ENCODE measurements around the gene NWD2.

The NWD2 gene

DNA sequence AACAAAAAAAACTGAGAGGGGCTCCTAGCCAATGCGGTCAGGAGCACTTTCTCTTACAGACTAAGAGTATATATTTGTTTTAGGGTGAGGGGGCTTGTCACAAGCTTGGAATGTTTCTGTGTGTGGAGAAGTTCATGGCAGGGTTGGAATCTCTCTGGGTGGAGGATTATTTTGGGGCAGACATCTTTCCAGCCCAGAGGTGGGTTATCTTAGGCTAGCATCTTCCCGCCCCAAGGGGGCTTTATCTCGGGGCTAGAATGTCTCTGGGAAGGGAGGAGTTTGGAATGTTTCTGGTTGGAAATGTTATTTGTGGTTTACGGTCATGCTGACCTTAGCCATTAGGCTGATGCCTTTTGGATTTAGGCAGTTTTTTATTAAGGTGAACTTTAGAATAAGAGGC, 236.0 kb downstream of the NWD2 start:
- DNase-seq (ENCODE audit: low read depth): no peak
- no peak overlapping the region for H3K4me3 ChIP-seq (ENCODE audit: control insufficient read depth, low read depth, low read length)
- TF ChIP-seq, protein P1, sequence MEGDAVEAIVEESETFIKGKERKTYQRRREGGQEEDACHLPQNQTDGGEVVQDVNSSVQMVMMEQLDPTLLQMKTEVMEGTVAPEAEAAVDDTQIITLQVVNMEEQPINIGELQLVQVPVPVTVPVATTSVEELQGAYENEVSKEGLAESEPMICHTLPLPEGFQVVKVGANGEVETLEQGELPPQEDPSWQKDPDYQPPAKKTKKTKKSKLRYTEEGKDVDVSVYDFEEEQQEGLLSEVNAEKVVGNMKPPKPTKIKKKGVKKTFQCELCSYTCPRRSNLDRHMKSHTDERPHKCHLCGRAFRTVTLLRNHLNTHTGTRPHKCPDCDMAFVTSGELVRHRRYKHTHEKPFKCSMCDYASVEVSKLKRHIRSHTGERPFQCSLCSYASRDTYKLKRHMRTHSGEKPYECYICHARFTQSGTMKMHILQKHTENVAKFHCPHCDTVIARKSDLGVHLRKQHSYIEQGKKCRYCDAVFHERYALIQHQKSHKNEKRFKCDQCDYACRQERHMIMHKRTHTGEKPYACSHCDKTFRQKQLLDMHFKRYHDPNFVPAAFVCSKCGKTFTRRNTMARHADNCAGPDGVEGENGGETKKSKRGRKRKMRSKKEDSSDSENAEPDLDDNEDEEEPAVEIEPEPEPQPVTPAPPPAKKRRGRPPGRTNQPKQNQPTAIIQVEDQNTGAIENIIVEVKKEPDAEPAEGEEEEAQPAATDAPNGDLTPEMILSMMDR (conservative IDR thresholded peaks at IDR 0.05; ENCODE audit: control insufficient read depth, insufficient read depth, low read depth, low read length): no peak

DNA sequence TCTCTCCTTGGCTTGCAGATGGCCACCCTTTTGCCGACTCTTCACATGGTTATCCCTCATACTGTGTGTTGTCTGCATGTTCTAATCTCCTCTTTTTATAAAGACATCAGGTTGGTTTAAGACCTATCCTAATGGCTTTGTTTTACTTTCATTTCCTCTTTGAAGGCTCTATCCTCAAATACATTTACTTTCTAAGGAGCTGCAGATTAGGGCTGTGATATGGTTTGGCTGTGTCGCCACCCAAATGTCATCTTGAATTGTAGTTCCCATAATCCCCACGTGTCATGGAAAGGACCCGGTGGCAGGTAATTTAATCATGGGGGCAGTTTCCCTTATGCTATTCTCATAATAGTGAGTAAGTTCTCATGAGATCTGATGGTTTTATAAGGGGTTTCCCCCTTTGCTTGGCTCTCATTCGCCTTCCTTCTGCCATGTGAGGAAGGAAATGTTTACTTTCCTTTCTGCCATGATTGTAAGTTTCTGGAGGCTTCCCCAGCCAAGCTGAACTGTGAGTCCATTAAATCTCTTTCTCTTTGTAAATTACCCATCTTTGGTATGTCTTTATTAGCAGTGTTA, 237.1 kb downstream of the NWD2 start:
- TF ChIP-seq, protein P1 (conservative IDR thresholded peaks at IDR 0.05; ENCODE audit: control insufficient read depth, insufficient read depth, low read depth, low read length): no peak

DNA sequence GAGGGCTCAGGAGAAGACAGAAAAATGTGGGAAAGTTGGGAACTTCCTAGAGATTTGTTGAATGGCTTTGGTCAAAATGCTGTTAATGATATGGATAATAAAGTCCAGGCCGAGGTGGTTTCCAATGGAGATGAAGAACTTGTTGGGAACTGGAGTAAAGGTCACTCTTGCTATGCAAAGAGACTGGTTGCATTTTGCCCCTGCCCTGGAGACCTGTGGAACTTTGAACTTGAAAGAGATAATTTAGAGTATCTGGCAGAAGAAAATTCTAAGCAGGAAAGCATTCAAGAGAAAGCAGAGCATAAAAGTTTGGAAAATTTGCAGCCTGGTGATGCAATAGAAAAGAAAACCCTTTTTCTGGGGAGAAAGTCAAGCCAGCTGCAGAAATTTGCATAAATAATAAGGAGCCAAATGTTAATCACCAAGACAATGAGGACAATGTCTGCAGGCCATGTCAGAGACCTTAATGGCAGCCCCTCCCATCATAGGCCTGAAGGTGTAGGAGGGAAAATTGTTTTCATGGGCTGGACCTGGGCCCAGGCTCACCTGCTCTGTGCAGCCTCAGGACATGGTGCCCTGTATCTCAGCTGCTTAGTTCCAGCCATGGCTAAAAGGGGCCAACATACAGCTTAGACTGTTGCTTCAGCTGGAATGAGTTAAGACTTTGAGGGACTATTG, 237.8 kb downstream of the NWD2 start:
- H3K4me3 ChIP-seq (ENCODE audit: control insufficient read depth, low read depth, low read length): no peak overlapping the region
- DNase-seq (ENCODE audit: low read depth): no peak
- TF ChIP-seq, protein P1 (conservative IDR thresholded peaks at IDR 0.05; ENCODE audit: control insufficient read depth, insufficient read depth, low read depth, low read length): no peak

More for the DNA sequence above, 237.1 kb downstream of the NWD2 start:
- no peak overlapping the region for H3K4me3 ChIP-seq (ENCODE audit: control insufficient read depth, low read depth, low read length)
- DNase-seq (ENCODE audit: low read depth): no peak

DNA sequence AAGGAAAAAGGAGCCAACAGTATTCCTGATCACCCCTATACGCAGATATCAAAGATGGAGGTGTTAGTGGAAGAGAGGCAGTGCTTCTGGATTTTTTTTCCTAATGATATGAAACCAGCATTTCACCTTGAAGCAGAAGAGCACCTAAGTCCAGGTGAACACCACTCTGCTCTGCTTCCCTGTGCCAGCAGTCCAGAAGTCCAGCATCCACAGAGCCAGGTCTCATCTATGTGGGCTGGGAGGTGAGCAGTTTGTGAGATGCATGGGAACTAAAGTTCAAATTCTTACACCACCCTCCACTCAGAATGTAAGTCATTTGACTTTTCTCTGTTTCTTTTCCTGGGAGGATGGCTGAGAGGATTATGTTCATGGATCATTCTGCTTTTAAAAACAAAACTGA, 239.1 kb downstream of the NWD2 start:
- no peak for DNase-seq (ENCODE audit: low read depth)
- H3K4me3 ChIP-seq (ENCODE audit: control insufficient read depth, low read depth, low read length): no peak overlapping the region
- TF ChIP-seq, protein P1 (conservative IDR thresholded peaks at IDR 0.05; ENCODE audit: control insufficient read depth, insufficient read depth, low read depth, low read length): no peak

DNA sequence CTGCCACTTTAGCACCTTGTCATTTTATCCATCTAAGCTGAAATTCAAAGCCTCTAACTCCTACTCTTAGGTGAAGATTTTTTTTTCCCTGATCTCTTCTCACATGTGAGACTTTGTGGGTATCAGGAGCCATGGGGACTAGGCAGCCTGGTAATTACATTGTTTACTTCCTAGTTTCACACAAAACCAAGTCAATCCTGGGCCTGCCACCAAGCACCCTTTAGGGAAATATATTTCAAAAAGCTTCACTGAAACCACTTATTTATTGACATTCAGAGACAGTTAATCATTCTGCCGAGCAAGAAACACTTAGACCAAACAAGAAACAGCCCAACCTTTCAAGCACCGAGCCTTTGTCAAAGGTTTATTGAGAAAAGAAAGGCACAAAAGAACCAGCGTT, 241.6 kb downstream of the NWD2 start:
- H3K4me3 ChIP-seq (ENCODE audit: control insufficient read depth, low read depth, low read length): no peak overlapping the region
- no peak for DNase-seq (ENCODE audit: low read depth)
- TF ChIP-seq, protein P1 (conservative IDR thresholded peaks at IDR 0.05; ENCODE audit: control insufficient read depth, insufficient read depth, low read depth, low read length): no peak

DNA sequence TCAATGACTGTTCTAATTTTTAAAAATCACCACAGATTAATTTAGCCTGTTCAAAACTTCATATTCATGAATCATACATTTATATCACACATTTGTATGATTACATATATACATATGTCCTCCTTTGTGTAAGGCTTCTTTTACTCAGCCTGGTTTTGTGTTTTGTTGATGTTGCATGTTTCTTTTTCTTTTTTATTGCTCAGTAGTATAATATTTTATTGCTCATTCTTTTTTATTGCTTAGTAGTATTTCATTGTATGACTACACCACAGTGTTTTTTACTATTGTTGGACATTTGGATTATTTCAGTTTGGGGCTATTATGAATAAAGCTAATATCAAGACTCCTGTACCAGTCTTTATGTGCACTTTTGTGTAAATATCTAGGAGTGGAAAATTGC, 243.1 kb downstream of the NWD2 start:
- no peak overlapping the region for H3K4me3 ChIP-seq (ENCODE audit: control insufficient read depth, low read depth, low read length)
- no peak for DNase-seq (ENCODE audit: low read depth)
- TF ChIP-seq, protein P1 (conservative IDR thresholded peaks at IDR 0.05; ENCODE audit: control insufficient read depth, insufficient read depth, low read depth, low read length): no peak

Measured in fibroblast of mammary gland (primary cell).